ENCODE measurements around the gene LPCAT4.

DNA sequence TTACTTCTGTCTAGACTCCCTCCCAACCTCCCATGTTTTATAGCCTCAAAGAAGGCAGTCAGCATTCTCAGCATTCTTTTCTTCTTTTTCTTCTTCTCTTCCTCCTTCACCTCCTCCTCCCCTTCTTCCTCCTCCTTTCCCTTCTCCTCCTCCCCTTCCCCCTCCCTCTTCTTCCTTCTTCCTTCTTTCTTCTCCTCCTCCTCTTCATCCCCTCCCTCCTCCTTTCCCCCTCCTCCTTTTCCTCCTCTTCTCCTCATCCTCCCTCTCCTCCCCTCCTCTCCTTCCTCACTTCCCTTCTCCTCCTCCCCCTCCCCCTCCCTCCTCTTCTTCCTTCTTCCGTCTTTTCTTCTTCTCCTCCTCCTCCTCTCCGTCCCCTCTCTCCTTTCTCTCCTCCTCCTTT lies 3.6 kb upstream of the LPCAT4 start:
- no peak for TF ChIP-seq POLR2AphosphoS5 (IDR thresholded peaks at IDR 0.05; ENCODE audit: insufficient read depth in 1 of 2, low read depth in 1 of 2)
- TF ChIP-seq POLR2A (IDR thresholded peaks at IDR 0.05), result no peak
- TF ChIP-seq, protein P1, sequence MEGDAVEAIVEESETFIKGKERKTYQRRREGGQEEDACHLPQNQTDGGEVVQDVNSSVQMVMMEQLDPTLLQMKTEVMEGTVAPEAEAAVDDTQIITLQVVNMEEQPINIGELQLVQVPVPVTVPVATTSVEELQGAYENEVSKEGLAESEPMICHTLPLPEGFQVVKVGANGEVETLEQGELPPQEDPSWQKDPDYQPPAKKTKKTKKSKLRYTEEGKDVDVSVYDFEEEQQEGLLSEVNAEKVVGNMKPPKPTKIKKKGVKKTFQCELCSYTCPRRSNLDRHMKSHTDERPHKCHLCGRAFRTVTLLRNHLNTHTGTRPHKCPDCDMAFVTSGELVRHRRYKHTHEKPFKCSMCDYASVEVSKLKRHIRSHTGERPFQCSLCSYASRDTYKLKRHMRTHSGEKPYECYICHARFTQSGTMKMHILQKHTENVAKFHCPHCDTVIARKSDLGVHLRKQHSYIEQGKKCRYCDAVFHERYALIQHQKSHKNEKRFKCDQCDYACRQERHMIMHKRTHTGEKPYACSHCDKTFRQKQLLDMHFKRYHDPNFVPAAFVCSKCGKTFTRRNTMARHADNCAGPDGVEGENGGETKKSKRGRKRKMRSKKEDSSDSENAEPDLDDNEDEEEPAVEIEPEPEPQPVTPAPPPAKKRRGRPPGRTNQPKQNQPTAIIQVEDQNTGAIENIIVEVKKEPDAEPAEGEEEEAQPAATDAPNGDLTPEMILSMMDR (IDR thresholded peaks at IDR 0.05), result no peak

Measured in vagina (tissue), 2 donors.